Heart right ventricle (tissue), 16 donors: ENCODE results near the gene KRTAP9-8. TPM values are rescaled to one million over a fixed set of nuclear protein-coding genes. Genes with fewer than 3 reads are reported as not detected.

Experiments used
- ATAC-seq, 8 donors: fragments of 200-7000 bp; cut with Tn5 transposase; one replicate each; pipeline ENCODE4 v1.9.1; 2020; ENCODE audit warnings: mild to moderate bottlenecking in 8 of 8, moderate library complexity in 8 of 8, moderate number of reproducible peaks in 1 of 8
- DNase-seq, 2 donors: peaks; one replicate each; pipeline ENCODE4 v3.0.0-alpha.2; 2020
- H3K27ac ChIP-seq, 10 donors: fragments of 200-600 bp; sonication (generic) in 2 of 10; one replicate each; pipeline versions ENCODE4 v1.5.0 to v1.8.0; 2020 to 2022; ENCODE audit warnings: mild to moderate bottlenecking in 3 of 10
- H3K27me3 ChIP-seq, 7 donors: fragments of 200-600 bp; one replicate each; pipeline ENCODE4 v1.8.0; 2021 to 2022; ENCODE audit warnings: mild to moderate bottlenecking in 2 of 7
- H3K36me3 ChIP-seq, 9 donors: fragments of 200-600 bp; sonication (generic) in 1 of 9; one replicate each; pipeline versions ENCODE4 v1.5.0 to v1.8.0; 2020 to 2022; ENCODE audit warnings: mild to moderate bottlenecking in 2 of 9
- H3K4me1 ChIP-seq, 9 donors: fragments of 200-600 bp; sonication (generic) in 1 of 9; one replicate each; pipeline versions ENCODE4 v1.5.0 to v1.8.0; 2020 to 2022; ENCODE audit warnings: mild to moderate bottlenecking in 4 of 9
- H3K4me3 ChIP-seq, 10 donors: fragments of 200-600 bp; sonication (generic) in 2 of 10; one replicate each; pipeline versions ENCODE4 v1.5.0 to v1.8.0; 2020 to 2022; ENCODE audit warnings: mild to moderate bottlenecking in 7 of 10, moderate library complexity in 2 of 10
- H3K9me3 ChIP-seq, 11 donors: fragments of 200-600 bp in 10 of 11; sonication (generic) in 2 of 11; one replicate each; pipeline versions ENCODE4 v1.5.0 to v1.8.0; 2013 to 2022; ENCODE audit warnings: mild to moderate bottlenecking in 2 of 11, control low read depth in 1 of 11, moderate library complexity in 1 of 11
- CTCF ChIP-seq, 9 donors: fragments of 200-600 bp; sonication (generic) in 2 of 9; IDR thresholded peaks; one replicate each; pipeline versions ENCODE4 v1.5.0 to v1.8.0; 2021 to 2022; ENCODE audit warnings: antibody characterized with exemption in 9 of 9, mild to moderate bottlenecking in 5 of 9, moderate library complexity in 1 of 9
- WGBS, 2 donors: extraction: QIAGEN DNeasy Blood & Tissue Kit; methylation state at CpG; one replicate each; pipeline ENCODE4 v1.1.7; 2013; ENCODE audit warnings: inconsistent platforms in 1 of 2; 5-methylcytosine and 5-hydroxymethylcytosine counted together
- intact Hi-C, 10 donors: fragments of 100-400 bp; cut with DNase I; formaldehyde crosslinking; loops; one replicate each; pipeline versions ENCODE4 v1.11.1 to v1.14.2; 2022
- polyA plus RNA-seq, 2 donors: library from polyadenylated mRNA; stranded (reverse); fragments of 200-250 nt; gene quantifications; one replicate each; pipeline ENCODE4 v1.2.3, GENCODE V29; 2013
- total RNA-seq, 10 donors: library from RNA; stranded (reverse); fragmentation: NEBNext Ultra II Directional in 3 of 10; extraction: Animal tissue kit (Norgen Biotek cat#: 25700) in 3 of 10; gene quantifications; one replicate each; pipeline versions ENCODE4 v1.2.1 to v1.2.4, GENCODE V29; 2021 to 2023
- donor health status: Arrhythmogenic right ventricular cardiomyopathy.
- donor health status: ischemic (EF 13 %, LVEDD 7.1; RV severe dilation, severe dysfunction).
- donor health status: healthy with polysubstance abuse.
- donor health status: DM: no; HTN: yes; CAD: no.
- donor health status: DM: no; HTN: no; CAD: no.
- donor health status: ischemic (EF 25% LVEDD 6.9; RV normal size, moderate dysfunction).
- donor health status: ischemic (EF 25% LVEDD 5.7; RV mildly dilated, moderate dysfunction).
- donor health status: healthy.
- donor health status: DM: yes; HTN: yes; CAD: no.
- donor health status: Ischemic cardiomyopathy.
- donor health status: ischemic (EF 35%, LVEDD 5.7; RV mildly dilated, moderate dysfunction).
- donor health status: nonischemic (EF 11% LVEDD 7.7; RV severe dilation, severe dysfunction).
- donor health status: DM: yes; HTN: yes; CAD: no.
- donor health status: PGD.
- donor health status: ischemic (EF 29% LVEDD 5.4; RV normal size, mild dysfunction).
- donor health status: nonischemic (EF 23%, LVEDD 6.1; RV moderate dilation, normal function).

Gene KRTAP9-8
- total and polyA plus RNA-seq, 12 donors, result not detected

- Histone ChIP-seq H3K27ac (no peak overlapping the region), H3K27me3 (peaks cover 0 to 43% (median 5%) of the 10 kb centered on the region in 7 donors), H3K4me3 (no peak overlapping the region), H3K36me3 (no peaks in the 10 kb centered on the region), H3K9me3 (peaks cover 0 to 4% (median 0%) of the 10 kb centered on the region in 11 donors), H3K4me1 (no peaks in the 10 kb centered on the region)
- DNase-seq (no peak), ATAC-seq (no peak)
- WGBS, 2 donors, result 54 to 55% methylated on average over 3 of the region's 3 CpGs
- TF ChIP-seq CTCF (IDR thresholded peaks at IDR 0.05), result no peak
- intact Hi-C loops, result no loop called here
These were observed 46.2 kb downstream of the KRTAP9-8 start for GRCh38 chr17:41284043-41284442.

GRCh38 chr17:41284546-41284945 lies 46.7 kb downstream of the KRTAP9-8 start:
- TF ChIP-seq CTCF (IDR thresholded peaks at IDR 0.05), result no peak
- intact Hi-C loops, result no loop called here
- no peak for ATAC-seq
- 37 to 47% methylated on average over 2 of the region's 2 CpGs for WGBS, 2 donors
- H3K27ac ChIP-seq, result no peak overlapping the region
- no peaks in the 10 kb centered on the region for H3K36me3 ChIP-seq
- DNase-seq, result no peak
- peaks cover 0 to 44% (median 5%) of the 10 kb centered on the region in 7 donors for H3K27me3 ChIP-seq
- no peak overlapping the region for H3K4me3 ChIP-seq
- no peaks in the 10 kb centered on the region for H3K4me1 ChIP-seq
- peaks cover 0 to 4% (median 0%) of the 10 kb centered on the region in 11 donors for H3K9me3 ChIP-seq

GRCh38 chr17:41287050-41287449 lies 49.3 kb downstream of the KRTAP9-8 start:
- Histone ChIP-seq H3K36me3 (no peaks in the 10 kb centered on the region), H3K4me1 (no peaks in the 10 kb centered on the region), H3K9me3 (no peaks in the 10 kb centered on the region), H3K27ac (no peak overlapping the region), H3K4me3 (no peak overlapping the region), H3K27me3 (peaks cover 0 to 54% (median 14%) of the 10 kb centered on the region in 7 donors)
- WGBS, 2 donors, result 79 to 87% methylated on average over 3 of the region's 3 CpGs
- ATAC-seq, result no peak
- TF ChIP-seq CTCF (IDR thresholded peaks at IDR 0.05), result no peak
- no peak for DNase-seq
- intact Hi-C loops, result no loop called here

Other genes starting within 250 kb of the KRTAP9-8 start
Only the 30 nearest of the 41 such genes appear.
- not detected for gene KRTAP2-2, start 182.8 kb upstream of the KRTAP9-8 start, total RNA-seq
- not detected for gene KRTAP2-2, start 182.8 kb upstream of the KRTAP9-8 start, polyA plus RNA-seq
- gene KRTAP2-3, start 177.9 kb upstream of the KRTAP9-8 start, total RNA-seq, result not detected
- not detected for gene KRTAP2-3, start 177.9 kb upstream of the KRTAP9-8 start, polyA plus RNA-seq
- not detected for gene KRTAP2-4, start 172.1 kb upstream of the KRTAP9-8 start, total RNA-seq
- not detected for gene KRTAP2-4, start 172.1 kb upstream of the KRTAP9-8 start, polyA plus RNA-seq
- not detected for gene KRTAP4-7, start 153.8 kb upstream of the KRTAP9-8 start, total RNA-seq
- gene KRTAP4-7, start 153.8 kb upstream of the KRTAP9-8 start, polyA plus RNA-seq, result not detected
- gene KRTAP4-8, start 139.9 kb upstream of the KRTAP9-8 start, total RNA-seq, result not detected
- not detected for gene KRTAP4-8, start 139.9 kb upstream of the KRTAP9-8 start, polyA plus RNA-seq
- gene KRTAP4-16, start 135.8 kb upstream of the KRTAP9-8 start, total RNA-seq, result not detected
- gene KRTAP4-16, start 135.8 kb upstream of the KRTAP9-8 start, polyA plus RNA-seq, result not detected
- not detected for gene KRTAP4-9, start 132.6 kb upstream of the KRTAP9-8 start, total RNA-seq
- gene KRTAP4-9, start 132.6 kb upstream of the KRTAP9-8 start, polyA plus RNA-seq, result not detected
- gene KRTAP4-11, start 119.6 kb upstream of the KRTAP9-8 start, total RNA-seq, result not detected
- gene KRTAP4-11, start 119.6 kb upstream of the KRTAP9-8 start, polyA plus RNA-seq, result not detected
- gene KRTAP4-12, start 113.8 kb upstream of the KRTAP9-8 start, total RNA-seq, result not detected
- gene KRTAP4-12, start 113.8 kb upstream of the KRTAP9-8 start, polyA plus RNA-seq, result not detected
- gene KRTAP4-6, start 97.5 kb upstream of the KRTAP9-8 start, total RNA-seq, result not detected
- not detected for gene KRTAP4-6, start 97.5 kb upstream of the KRTAP9-8 start, polyA plus RNA-seq
- not detected for gene KRTAP4-5, start 88.2 kb upstream of the KRTAP9-8 start, total RNA-seq
- gene KRTAP4-5, start 88.2 kb upstream of the KRTAP9-8 start, polyA plus RNA-seq, result not detected
- not detected for gene KRTAP4-4, start 77.3 kb upstream of the KRTAP9-8 start, total RNA-seq
- not detected for gene KRTAP4-4, start 77.3 kb upstream of the KRTAP9-8 start, polyA plus RNA-seq
- not detected for gene KRTAP4-3, start 69.8 kb upstream of the KRTAP9-8 start, total RNA-seq
- not detected for gene KRTAP4-3, start 69.8 kb upstream of the KRTAP9-8 start, polyA plus RNA-seq
- not detected for gene KRTAP4-2, start 59.8 kb upstream of the KRTAP9-8 start, total RNA-seq
- gene KRTAP4-2, start 59.8 kb upstream of the KRTAP9-8 start, polyA plus RNA-seq, result not detected
- gene KRTAP4-1, start 53.1 kb upstream of the KRTAP9-8 start, total RNA-seq, result not detected
- not detected for gene KRTAP4-1, start 53.1 kb upstream of the KRTAP9-8 start, polyA plus RNA-seq
- not detected for gene KRTAP9-1, start 48.1 kb upstream of the KRTAP9-8 start, total RNA-seq
- gene KRTAP9-1, start 48.1 kb upstream of the KRTAP9-8 start, polyA plus RNA-seq, result not detected
- gene KRTAP9-2, start 11.4 kb upstream of the KRTAP9-8 start, total RNA-seq, result not detected
- not detected for gene KRTAP9-2, start 11.4 kb upstream of the KRTAP9-8 start, polyA plus RNA-seq
- not detected for gene KRTAP9-3, start 5.5 kb upstream of the KRTAP9-8 start, total RNA-seq
- gene KRTAP9-3, start 5.5 kb upstream of the KRTAP9-8 start, polyA plus RNA-seq, result not detected
- not detected for gene KRTAP9-4, start 11.7 kb downstream of the KRTAP9-8 start, total RNA-seq
- gene KRTAP9-4, start 11.7 kb downstream of the KRTAP9-8 start, polyA plus RNA-seq, result not detected
- gene KRTAP9-9, start 17.4 kb downstream of the KRTAP9-8 start, total RNA-seq, result not detected
- gene KRTAP9-9, start 17.4 kb downstream of the KRTAP9-8 start, polyA plus RNA-seq, result not detected
- gene KRTAP9-6, start 27.4 kb downstream of the KRTAP9-8 start, total RNA-seq, result not detected
- not detected for gene KRTAP9-6, start 27.4 kb downstream of the KRTAP9-8 start, polyA plus RNA-seq
- not detected for gene KRTAP9-7, start 37.7 kb downstream of the KRTAP9-8 start, total RNA-seq
- not detected for gene KRTAP9-7, start 37.7 kb downstream of the KRTAP9-8 start, polyA plus RNA-seq
- gene KRTAP29-1, start 64.9 kb downstream of the KRTAP9-8 start, total RNA-seq, result not detected
- gene KRTAP29-1, start 64.9 kb downstream of the KRTAP9-8 start, polyA plus RNA-seq, result not detected
- not detected for gene KRTAP16-1, start 71.3 kb downstream of the KRTAP9-8 start, total RNA-seq
- not detected for gene KRTAP16-1, start 71.3 kb downstream of the KRTAP9-8 start, polyA plus RNA-seq
- gene KRTAP17-1, start 77.7 kb downstream of the KRTAP9-8 start, total RNA-seq, result not detected
- not detected for gene KRTAP17-1, start 77.7 kb downstream of the KRTAP9-8 start, polyA plus RNA-seq
- gene KRT33A, start 112.8 kb downstream of the KRTAP9-8 start, total RNA-seq, result not detected
- gene KRT33A, start 112.8 kb downstream of the KRTAP9-8 start, polyA plus RNA-seq, result not detected
- not detected for gene KRT33B, start 131.8 kb downstream of the KRTAP9-8 start, total RNA-seq
- gene KRT33B, start 131.8 kb downstream of the KRTAP9-8 start, polyA plus RNA-seq, result not detected
- gene KRT34, start 144.3 kb downstream of the KRTAP9-8 start, total RNA-seq, result not detected
- gene KRT34, start 144.3 kb downstream of the KRTAP9-8 start, polyA plus RNA-seq, result not detected
- not detected for gene KRT31, start 159.6 kb downstream of the KRTAP9-8 start, total RNA-seq
- under 1 TPM in 1 of 2 donors, not detected in 1; 0.01 TPM for gene KRT31, start 159.6 kb downstream of the KRTAP9-8 start, polyA plus RNA-seq
- not detected for gene KRT37, start 186.6 kb downstream of the KRTAP9-8 start, total RNA-seq
- gene KRT37, start 186.6 kb downstream of the KRTAP9-8 start, polyA plus RNA-seq, result not detected